ENCODE results near the gene DOK4.

Gene DOK4

GRCh38 chr16:57497121-57497520, 10.8 kb upstream of the DOK4 start:
- Mint-ChIP-seq H3K9me3 (no peaks in the 10 kb centered on the region), H3K27ac (no peak overlapping the region), H3K36me3 (no peaks in the 10 kb centered on the region), H3K4me3 (no peak overlapping the region), H3K4me1 (peaks cover 10% of the 10 kb centered on the region)
- no peak for DNase-seq (ENCODE audit: low spot score in 2 of 2)
- no peak for ATAC-seq

- Mint-ChIP-seq H3K4me1 (no peaks in the 10 kb centered on the region), H3K4me3 (no peak overlapping the region), H3K9me3 (no peaks in the 10 kb centered on the region), H3K27ac (no peak overlapping the region), H3K36me3 (no peaks in the 10 kb centered on the region)
- DNase-seq (ENCODE audit: low spot score in 2 of 2), result no peak
- no peak for ATAC-seq
Measured at GRCh38 chr16:57493767-57494166, 7.5 kb upstream of the DOK4 start.

DNA sequence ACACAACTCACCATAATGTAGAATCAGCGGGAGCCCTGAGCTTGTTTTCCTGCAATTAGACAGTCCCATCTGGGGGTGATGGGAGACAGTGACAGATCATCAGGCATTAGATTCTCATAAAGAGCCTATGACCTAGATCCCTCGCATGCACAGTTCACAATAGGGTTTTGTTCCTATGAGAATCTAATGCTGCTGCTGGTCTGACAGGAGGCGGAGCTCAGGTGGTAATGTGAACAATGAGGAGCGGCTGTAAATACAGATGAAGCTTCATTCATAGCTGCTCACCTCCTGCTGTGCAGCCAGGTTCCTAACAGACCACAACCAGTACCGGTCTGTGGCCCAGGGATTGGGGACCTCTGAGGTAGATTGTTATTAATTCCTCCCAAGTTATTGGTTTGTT, 2.9 kb upstream of the DOK4 start:
- Mint-ChIP-seq H3K27ac (no peak overlapping the region), H3K36me3 (peaks cover 5% of the 10 kb centered on the region), H3K4me1 (peaks cover 23% of the 10 kb centered on the region), H3K9me3 (no peaks in the 10 kb centered on the region), H3K4me3 (no peak overlapping the region)
- DNase-seq (ENCODE audit: low spot score in 2 of 2), result no peak
- ATAC-seq, result no peak

GRCh38 chr16:57486858-57487834, 853 bp upstream of the DOK4 start:
- Mint-ChIP-seq H3K4me3 (peak overlapping the region; percentile 91), H3K9me3 (no peaks in the 10 kb centered on the region), H3K4me1 (peaks cover 23% of the 10 kb centered on the region), H3K27ac (peak overlapping the region; percentile 92), H3K36me3 (peaks cover 5% of the 10 kb centered on the region)
- no peak for DNase-seq (ENCODE audit: low spot score in 2 of 2)
- ATAC-seq, result no peak

GRCh38 chr16:57485091-57485915, 990 bp downstream of the DOK4 start:
- H3K27ac Mint-ChIP-seq, result peak overlapping the region; percentile 92
- no peak for ATAC-seq

DNA sequence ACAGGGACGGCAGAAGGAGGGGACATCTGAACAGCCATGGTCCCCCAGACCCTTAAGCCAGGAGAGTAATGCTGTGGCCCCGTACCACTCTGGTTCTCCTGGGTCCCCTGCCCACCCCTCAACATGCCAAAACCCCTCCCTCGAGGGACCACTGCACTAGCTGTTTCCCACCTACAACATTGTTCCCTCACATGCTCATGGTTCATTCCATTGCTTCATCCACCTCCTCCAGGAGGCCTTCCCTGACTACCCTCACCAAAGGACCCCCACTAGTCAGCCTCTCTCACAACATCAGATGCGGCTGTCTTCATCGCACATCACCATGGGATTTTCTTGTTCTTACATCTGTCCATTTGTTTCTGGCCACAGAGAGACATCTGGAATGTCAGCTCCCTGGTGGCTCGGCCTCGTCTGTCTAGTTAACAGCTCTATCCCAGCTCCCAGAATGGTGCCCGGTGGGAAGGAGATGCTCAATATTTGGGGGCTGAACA, 1.7 kb downstream of the DOK4 start:
- peaks cover 30% of the 10 kb centered on the region for H3K4me1 Mint-ChIP-seq
- DNase-seq (ENCODE audit: low spot score in 2 of 2) (no peak), ATAC-seq (no peak)
- no peaks in the 10 kb centered on the region for H3K9me3 Mint-ChIP-seq
- peaks cover 5% of the 10 kb centered on the region for H3K36me3 Mint-ChIP-seq
- H3K4me3 Mint-ChIP-seq, result peak overlapping the region; percentile 91
- peak overlapping the region; percentile 92 for H3K27ac Mint-ChIP-seq

More at GRCh38 chr16:57485091-57485915, 990 bp downstream of the DOK4 start:
- no peaks in the 10 kb centered on the region for H3K9me3 Mint-ChIP-seq
- H3K36me3 Mint-ChIP-seq, result peaks cover 5% of the 10 kb centered on the region
- peaks cover 28% of the 10 kb centered on the region for H3K4me1 Mint-ChIP-seq
- H3K4me3 Mint-ChIP-seq, result peak overlapping the region; percentile 91
- no peak for DNase-seq (ENCODE audit: low spot score in 2 of 2)

DNA sequence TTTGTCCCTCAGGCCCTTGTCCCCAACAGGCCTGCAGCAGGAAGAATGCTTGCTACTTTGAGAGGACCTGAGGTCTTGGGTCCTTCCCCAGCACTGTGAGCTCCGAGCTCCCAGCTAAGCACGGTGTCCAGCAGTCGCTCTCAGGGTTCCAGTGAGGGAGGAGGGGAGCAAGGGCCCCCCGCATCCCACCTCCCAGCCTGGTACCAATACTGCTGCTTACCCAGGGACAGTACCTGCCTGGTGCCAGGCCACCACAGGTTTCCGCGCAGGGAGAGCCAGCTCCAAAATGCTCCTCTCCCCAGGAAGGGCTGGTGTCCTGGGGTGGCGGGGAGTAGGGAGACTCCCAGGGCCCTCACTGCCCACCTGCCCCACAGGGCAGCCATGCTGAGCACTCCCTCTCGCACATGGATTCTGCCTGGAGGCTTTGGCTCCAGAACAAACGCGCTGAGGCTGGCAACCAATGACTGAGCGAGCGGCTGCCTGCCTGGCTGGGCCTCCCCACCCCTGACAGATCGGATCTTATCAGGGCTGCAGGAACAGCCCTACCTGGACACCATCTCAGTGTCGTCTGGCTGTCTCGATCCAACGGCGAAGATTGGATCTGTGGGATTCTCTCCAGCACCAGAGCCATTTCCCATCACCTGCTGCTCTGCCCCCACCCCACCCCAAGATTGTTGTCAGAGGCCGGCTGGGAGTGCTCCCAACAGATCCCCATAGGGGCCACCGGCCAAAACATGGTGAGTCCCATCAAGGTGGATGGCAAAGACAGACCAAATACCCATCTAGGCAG, 2.4 kb downstream of the DOK4 start:
- ATAC-seq (no peak), DNase-seq (ENCODE audit: low spot score in 2 of 2) (no peak)
- H3K27ac Mint-ChIP-seq, result peak overlapping the region; percentile 92
- H3K4me1 Mint-ChIP-seq, result peaks cover 34% of the 10 kb centered on the region
- no peak overlapping the region for H3K4me3 Mint-ChIP-seq
- peaks cover 5% of the 10 kb centered on the region for H3K36me3 Mint-ChIP-seq
- no peaks in the 10 kb centered on the region for H3K9me3 Mint-ChIP-seq

- H3K9me3 Mint-ChIP-seq, result no peaks in the 10 kb centered on the region
- H3K27ac Mint-ChIP-seq, result no peak overlapping the region
- DNase-seq (ENCODE audit: low spot score in 2 of 2) (no peak), ATAC-seq (no peak)
- H3K4me1 Mint-ChIP-seq, result peaks cover 34% of the 10 kb centered on the region
- H3K36me3 Mint-ChIP-seq, result peaks cover 5% of the 10 kb centered on the region
- H3K4me3 Mint-ChIP-seq, result no peak overlapping the region
Measured at GRCh38 chr16:57482845-57483545, 3.3 kb downstream of the DOK4 start.

DNA sequence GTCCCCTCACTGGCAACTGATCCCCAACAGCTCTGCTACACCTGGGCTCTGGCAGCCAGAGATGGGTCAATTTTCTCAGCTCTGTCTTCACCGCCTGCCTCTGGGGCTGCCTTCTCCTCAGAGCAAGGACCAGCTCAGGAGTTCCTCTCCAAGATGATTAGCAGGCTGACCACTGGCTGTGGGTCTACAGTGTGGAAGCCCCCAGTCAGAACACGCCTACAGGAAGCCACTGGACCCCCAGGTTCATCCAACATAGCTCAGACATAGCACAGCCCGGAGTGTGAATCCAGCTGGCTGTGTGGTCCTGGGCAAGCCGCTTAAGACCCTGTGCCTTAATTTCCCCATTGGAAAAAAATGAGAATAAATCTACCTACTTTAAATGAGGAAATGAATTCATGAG, 4.9 kb downstream of the DOK4 start:
- ATAC-seq (no peak), DNase-seq (ENCODE audit: low spot score in 2 of 2) (no peak)
- Mint-ChIP-seq H3K4me3 (no peak overlapping the region), H3K36me3 (peaks cover 5% of the 10 kb centered on the region), H3K4me1 (peaks cover 32% of the 10 kb centered on the region), H3K27ac (peak overlapping the region; percentile 79), H3K9me3 (no peaks in the 10 kb centered on the region)

DNA sequence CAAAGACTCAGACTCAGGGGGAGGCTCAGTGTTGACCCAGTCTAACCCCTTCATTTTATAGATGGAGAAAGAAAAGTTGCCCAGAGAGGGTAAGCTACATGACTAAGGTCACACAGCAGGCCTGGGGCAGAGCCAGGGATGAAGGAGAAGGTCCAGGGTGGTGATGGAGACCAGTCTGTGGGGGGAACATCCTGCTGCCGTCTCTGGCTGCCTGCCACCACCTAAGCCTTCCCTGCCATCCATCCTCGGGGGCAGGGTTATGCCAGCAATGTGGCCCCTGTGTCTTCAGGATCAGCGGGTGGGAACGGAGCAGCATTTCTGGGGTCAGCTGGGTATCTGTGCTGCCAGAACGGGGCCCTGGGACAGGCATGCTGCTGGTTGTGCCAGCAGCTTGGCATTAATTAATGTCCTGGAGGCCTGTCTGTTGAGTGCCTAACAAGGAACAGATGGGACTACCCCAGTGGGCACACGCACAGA, 5.5 kb downstream of the DOK4 start:
- no peak overlapping the region for H3K4me3 Mint-ChIP-seq
- H3K36me3 Mint-ChIP-seq, result peaks cover 5% of the 10 kb centered on the region
- H3K9me3 Mint-ChIP-seq, result no peaks in the 10 kb centered on the region
- peaks cover 37% of the 10 kb centered on the region for H3K4me1 Mint-ChIP-seq
- no peak for DNase-seq (ENCODE audit: low spot score in 2 of 2)
- ATAC-seq, result no peak
- no peak overlapping the region for H3K27ac Mint-ChIP-seq

GRCh38 chr16:57479976-57480753, 6.1 kb downstream of the DOK4 start:
- H3K27ac Mint-ChIP-seq, result no peak overlapping the region
- H3K36me3 Mint-ChIP-seq, result peaks cover 5% of the 10 kb centered on the region
- no peak overlapping the region for H3K4me3 Mint-ChIP-seq
- no peaks in the 10 kb centered on the region for H3K9me3 Mint-ChIP-seq
- ATAC-seq (no peak), DNase-seq (ENCODE audit: low spot score in 2 of 2) (no peak)
- peaks cover 37% of the 10 kb centered on the region for H3K4me1 Mint-ChIP-seq

GRCh38 chr16:57479205-57479975, 6.9 kb downstream of the DOK4 start:
- H3K4me3 Mint-ChIP-seq, result no peak overlapping the region
- peaks cover 30% of the 10 kb centered on the region for H3K4me1 Mint-ChIP-seq
- H3K9me3 Mint-ChIP-seq, result no peaks in the 10 kb centered on the region
- H3K27ac Mint-ChIP-seq, result no peak overlapping the region
- H3K36me3 Mint-ChIP-seq, result peaks cover 6% of the 10 kb centered on the region
- DNase-seq (ENCODE audit: low spot score in 2 of 2), result no peak
- no peak for ATAC-seq
